Measurements from ENCODE around the gene NEXN.

GRCh38 chr1:77847621-77848080 lies 40.8 kb upstream of the NEXN start:
- no peak for TF ChIP-seq SUZ12 (IDR thresholded peaks at IDR 0.05; ENCODE audit: extremely low read depth, insufficient read depth, insufficient read length)
- no peak for TF ChIP-seq ZNF274 (IDR thresholded peaks at IDR 0.05; ENCODE audit: low read depth, low read length)
- TF ChIP-seq YY1 (IDR thresholded peaks at IDR 0.05; ENCODE audit: insufficient read depth, insufficient read length): no peak

All from NT2/D1 (cell line).